HG03354 (cell line): ENCODE data around the gene VGF.
"Not testable (repeated sequence)": the region's sequence is repeated elsewhere in the genome, so short reads cannot be mapped to it uniquely, and the experiment has no call there.

Experiments used
- ATAC-seq: cut with Tn5 transposase; IDR thresholded peaks from one replicate; pipeline ENCODE4 v1.9.1; 2021; ENCODE audit warnings: mild to moderate bottlenecking; ENCODE audit not compliant: unreplicated experiment, poor library complexity, severe bottlenecking

Gene VGF

GRCh38 chr7:101151908-101152651 lies 13.3 kb downstream of the VGF start:
- no peak for ATAC-seq

GRCh38 chr7:101140746-101141382 lies 24.5 kb downstream of the VGF start:
- ATAC-seq = no peak

GRCh38 chr7:101140339-101140699 lies 25.1 kb downstream of the VGF start:
- no peak for ATAC-seq

GRCh38 chr7:101138213-101138870 lies 27.0 kb downstream of the VGF start:
- ATAC-seq = peak; percentile 81

- ATAC-seq = no peak
Observed at GRCh38 chr7:101137651-101138212, 27.6 kb downstream of the VGF start.

- ATAC-seq = no peak
Observed at GRCh38 chr7:101134399-101134980, 30.9 kb downstream of the VGF start.

- no peak for ATAC-seq
Observed at GRCh38 chr7:101133621-101134398, 31.6 kb downstream of the VGF start.

GRCh38 chr7:101132626-101133600 lies 32.5 kb downstream of the VGF start:
- ATAC-seq = not testable (repeated sequence)

- ATAC-seq = no peak
Observed at GRCh38 chr7:101129603-101130117, 35.7 kb downstream of the VGF start.

GRCh38 chr7:101128040-101128834 lies 37.1 kb downstream of the VGF start:
- ATAC-seq = no peak

GRCh38 chr7:101127460-101128039 lies 37.8 kb downstream of the VGF start:
- ATAC-seq = no peak

GRCh38 chr7:101126651-101127459 lies 38.5 kb downstream of the VGF start, which contains the start of gene SERPINE1:
TSS of gene SERPINE1 (plus strand) at chr7:101127104. CDS start at chr7:101128394, 1,290 bp downstream.
- ATAC-seq = peak; percentile 61

GRCh38 chr7:101125989-101126650 lies 39.2 kb downstream of the VGF start:
- ATAC-seq = peak; percentile 70

GRCh38 chr7:101124376-101125056 lies 40.9 kb downstream of the VGF start:
- no peak for ATAC-seq

- no peak for ATAC-seq
Observed at GRCh38 chr7:101123703-101124068, 41.7 kb downstream of the VGF start.
